Lung (tissue), 12 donors: ENCODE results near the gene NFE2L3. TPM values are rescaled to one million over a fixed set of nuclear protein-coding genes. Genes with fewer than 3 reads are reported as not detected.
"Not testable (repeated sequence)": the region's sequence is repeated elsewhere in the genome, so short reads cannot be mapped to it uniquely, and the experiment has no call there.

Experiments used
- ATAC-seq: fragments of 200-7000 bp; cut with Tn5 transposase; one replicate; pipeline ENCODE4 v1.9.1; 2020; ENCODE audit warnings: moderate number of reproducible peaks; ENCODE audit not compliant: insufficient read depth, low FRiP score
- DNase-seq, 3 donors: peaks; one replicate each; pipeline ENCODE4 v3.0.0-alpha.2; 2013 to 2017
- H3K27ac ChIP-seq, 2 donors: one replicate each; pipeline ENCODE4 v1.5.1; 2013; ENCODE audit warnings: mild to moderate bottlenecking in 2 of 2, moderate library complexity in 2 of 2, control low read depth in 1 of 2, inconsistent platforms in 1 of 2, low read depth in 1 of 2, low read length in 1 of 2
- H3K27me3 ChIP-seq, 3 donors: one replicate each; pipeline ENCODE4 v1.5.1; 2013; ENCODE audit warnings: low read length in 2 of 3; ENCODE audit not compliant: control insufficient read depth in 3 of 3, insufficient read depth in 3 of 3
- H3K36me3 ChIP-seq, 4 donors: one replicate each; pipeline ENCODE4 v1.5.1; 2013; ENCODE audit warnings: low read length in 4 of 4, mild to moderate bottlenecking in 1 of 4, moderate library complexity in 1 of 4; ENCODE audit not compliant: control insufficient read depth in 4 of 4, insufficient read depth in 4 of 4
- H3K4me1 ChIP-seq, 5 donors: one replicate each; pipeline ENCODE4 v1.5.1; 2013; ENCODE audit warnings: low read length in 5 of 5, mild to moderate bottlenecking in 2 of 5, moderate library complexity in 1 of 5; ENCODE audit not compliant: control insufficient read depth in 5 of 5, insufficient read depth in 5 of 5
- H3K4me3 ChIP-seq: one replicate; pipeline ENCODE4 v1.5.1; 2013; ENCODE audit warnings: mild to moderate bottlenecking, control low read depth, moderate library complexity
- H3K9ac ChIP-seq, 2 donors: one replicate each; pipeline ENCODE4 v1.5.1; 2013; ENCODE audit warnings: low read length in 2 of 2, control low read depth in 1 of 2; ENCODE audit not compliant: insufficient read depth in 1 of 2
- H3K9me3 ChIP-seq, 4 donors: one replicate each; pipeline ENCODE4 v1.5.1; 2013; ENCODE audit warnings: low read length in 3 of 4, mild to moderate bottlenecking in 1 of 4, moderate library complexity in 1 of 4; ENCODE audit not compliant: control insufficient read depth in 4 of 4, insufficient read depth in 3 of 4
- CTCF ChIP-seq: IDR thresholded peaks from 2 replicates; pipeline ENCODE4 v1.5.1; 2012; ENCODE audit warnings: mild to moderate bottlenecking; ENCODE audit errors: control extremely low read depth, extremely low read depth
- WGBS, 2 donors: extraction: QIAGEN DNeasy Blood & Tissue Kit; methylation state at CpG; one replicate each; pipeline ENCODE4 v1.1.7; 2013; 5-methylcytosine and 5-hydroxymethylcytosine counted together
- polyA plus RNA-seq, 2 donors: library from polyadenylated mRNA; stranded (reverse); fragments of 200-250 nt; gene quantifications; one replicate each; pipeline ENCODE4 v1.2.1, GENCODE V29; 2013
- total RNA-seq, 2 donors: library from RNA; depleted of rRNA in 1 of 2; stranded (reverse); fragments of >200 nt in 1 of 2; gene quantifications; one replicate each; pipeline ENCODE4 v1.2.1, GENCODE V29; 2014 to 2021
- donor health status: control.
- donor health status: control.
- donor health status: Bipolar disorder and iron deficiency.
- donor health status: healthy.
- donor health status: DM: yes; HTN: yes; CAD: no.

Gene NFE2L3
- total and polyA plus RNA-seq, 4 donors: 3.6 to 6.5 (median 5.1) TPM

- Histone ChIP-seq H3K36me3 (peaks cover 0 to 3% (median 0%) of the 10 kb centered on the region in 4 donors), H3K4me3 (no peak overlapping the region), H3K4me1 (peaks cover 0 to 5% (median 0%) of the 10 kb centered on the region in 5 donors), H3K9me3 (no peaks in the 10 kb centered on the region), H3K27me3 (no peaks in the 10 kb centered on the region), H3K9ac (no peak overlapping the region), H3K27ac (no peak overlapping the region)
- no peak for DNase-seq
- ATAC-seq: no peak
- 96 to 100% methylated on average over 1 of the region's 1 CpG for WGBS, 2 donors
- TF ChIP-seq CTCF: no peak
Measured at GRCh38 chr7:26172048-26172447, 20.1 kb downstream of the NFE2L3 start.

GRCh38 chr7:26175903-26176302 is 23.9 kb downstream of the NFE2L3 start:
- not testable (repeated sequence) for H3K9me3 ChIP-seq, H3K4me3 ChIP-seq, H3K27ac ChIP-seq, H3K4me1 ChIP-seq, H3K27me3 ChIP-seq, H3K36me3 ChIP-seq, DNase-seq, H3K9ac ChIP-seq, ATAC-seq
- 76 to 88% methylated on average over 2 of the region's 4 CpGs for WGBS, 2 donors

- H3K36me3 ChIP-seq, H3K9me3 ChIP-seq, ATAC-seq, H3K27me3 ChIP-seq, H3K27ac ChIP-seq, H3K9ac ChIP-seq, H3K4me3 ChIP-seq, DNase-seq, H3K4me1 ChIP-seq: not testable (repeated sequence)
- 92 to 93% methylated on average over 9 to 13 of the region's 26 CpGs for WGBS, 2 donors
Measured at GRCh38 chr7:26176696-26177095, 24.7 kb downstream of the NFE2L3 start.

GRCh38 chr7:26177269-26177668 is 25.3 kb downstream of the NFE2L3 start:
- not testable (repeated sequence) for H3K27ac ChIP-seq, H3K9me3 ChIP-seq, DNase-seq, H3K4me1 ChIP-seq, H3K9ac ChIP-seq, H3K36me3 ChIP-seq, ATAC-seq, H3K4me3 ChIP-seq, H3K27me3 ChIP-seq
- WGBS, 2 donors: 93 to 95% methylated on average over 19 to 20 of the region's 20 CpGs

GRCh38 chr7:26178272-26178960 is 26.4 kb downstream of the NFE2L3 start:
- Histone ChIP-seq H3K9ac (no peak overlapping the region), H3K4me3 (no peak overlapping the region), H3K27me3 (peaks cover 0 to 2% (median 0%) of the 10 kb centered on the region in 3 donors), H3K36me3 (no peaks in the 10 kb centered on the region), H3K4me1 (no peaks in the 10 kb centered on the region), H3K9me3 (no peaks in the 10 kb centered on the region), H3K27ac (no peak overlapping the region)
- no peak for TF ChIP-seq CTCF
- 83 to 92% methylated on average over 7 of the region's 7 CpGs for WGBS, 2 donors
- ATAC-seq: no peak
- no peak for DNase-seq
